ENCODE data around the gene HTT.

GRCh38 chr4:3123181-3123671 lies 48.7 kb downstream of the HTT start:
- TF ChIP-seq EZH2phosphoT487 (IDR thresholded peaks at IDR 0.05; ENCODE audit: borderline replicate concordance), result no peak
- TF ChIP-seq POLR2A (IDR thresholded peaks at IDR 0.05; ENCODE audit: borderline replicate concordance, extremely low read depth, insufficient read depth, insufficient read length), result no peak
- TF ChIP-seq REST (IDR thresholded peaks at IDR 0.05; ENCODE audit: low read depth), result no peak
- TF ChIP-seq CTCF (IDR thresholded peaks at IDR 0.05 in 2 of 3, conservative IDR thresholded peaks at IDR 0.05 in 1 of 3; ENCODE audit: borderline replicate concordance in 1 of 3, insufficient read depth in 1 of 3, low read depth in 2 of 3, low read length in 2 of 3), result no peak
- TF ChIP-seq SIN3A (IDR thresholded peaks at IDR 0.05; ENCODE audit: low read depth), result no peak
- TF ChIP-seq ATF3 (IDR thresholded peaks at IDR 0.05), result no peak
- no peak for TF ChIP-seq EZH2 (IDR thresholded peaks at IDR 0.05)
- no peak for TF ChIP-seq SP1 (IDR thresholded peaks at IDR 0.05; ENCODE audit: low read depth)
- TF ChIP-seq POLR2AphosphoS5 (IDR thresholded peaks at IDR 0.05; ENCODE audit: low read depth, low read length), result no peak
- TF ChIP-seq MAX (IDR thresholded peaks at IDR 0.05), result no peak
- no peak for TF ChIP-seq JUND (IDR thresholded peaks at IDR 0.05)
- no peak for TF ChIP-seq TCF7L2 (IDR thresholded peaks at IDR 0.05; ENCODE audit: borderline replicate concordance, extremely low read depth, insufficient read depth, insufficient read length)
